Adrenal gland (tissue), 5 donors: ENCODE measurements around the gene UVRAG.

Source experiments
- CTCF ChIP-seq, 6 experiments: fragments of 450-650 bp in 4 of 6; fragments of 200-600 bp in 2 of 6; sonication (generic) in 1 of 6; IDR thresholded peaks; 1 replicate in 5 of 6; 2 replicates in 1 of 6; pipeline versions ENCODE4 v1.5.1 to v1.8.0; 2016 to 2021; ENCODE audit warnings: antibody characterized with exemption in 6 of 6, mild to moderate bottlenecking in 2 of 6, moderate library complexity in 1 of 6
- POLR2A ChIP-seq, 2 donors: fragments of 450-650 bp; IDR thresholded peaks; one replicate each; pipeline ENCODE4 v1.6.1; 2017; ENCODE audit warnings: antibody characterized with exemption in 2 of 2, mild to moderate bottlenecking in 2 of 2, moderate library complexity in 1 of 2
- donor health status: DM: no; HTN: no; CAD: no.

- TF ChIP-seq CTCF (IDR thresholded peaks at IDR 0.05): no peak
- no peak for TF ChIP-seq POLR2A (IDR thresholded peaks at IDR 0.05)
Measured at GRCh38 chr11:75905434-75905833, 90.4 kb downstream of the UVRAG start.
